NCI-H1417 (cell line): ENCODE data around the gene NOSTRIN.
"Not testable (repeated sequence)": the region's sequence is repeated elsewhere in the genome, so short reads cannot be mapped to it uniquely, and the experiment has no call there.

Source experiments
- DNase-seq, 3 experiments: peaks; one replicate each; lab custom pipeline; 2025; lab: John Stamatoyannopoulos, UW

The NOSTRIN gene

GRCh38 chr2:168819050-168819715, 16.7 kb downstream of the NOSTRIN start:
- DNase-seq, result no peak

GRCh38 chr2:168819829-168820489, 17.5 kb downstream of the NOSTRIN start:
- DNase-seq, result no peak

- DNase-seq, result no peak
Observed at GRCh38 chr2:168821577-168821976, 19.1 kb downstream of the NOSTRIN start.

GRCh38 chr2:168821992-168822391, 19.6 kb downstream of the NOSTRIN start:
- DNase-seq, result no peak

- DNase-seq, result no peak
Observed at GRCh38 chr2:168825126-168825525, 22.7 kb downstream of the NOSTRIN start.

GRCh38 chr2:168830958-168831357, 28.5 kb downstream of the NOSTRIN start:
- no peak for DNase-seq

GRCh38 chr2:168831662-168832061, 29.2 kb downstream of the NOSTRIN start:
- no peak for DNase-seq

GRCh38 chr2:168835969-168836368, 33.5 kb downstream of the NOSTRIN start:
- no peak for DNase-seq

- no peak for DNase-seq
Observed at GRCh38 chr2:168841445-168841844, 39.0 kb downstream of the NOSTRIN start.

GRCh38 chr2:168843253-168843652, 40.8 kb downstream of the NOSTRIN start:
- no peak for DNase-seq

GRCh38 chr2:168848225-168848624, 45.8 kb downstream of the NOSTRIN start:
- peak in 1 of 3 experiments; percentile 41 for DNase-seq

- DNase-seq, result peak in 2 of 3 experiments; percentile 0 to 24
Observed at GRCh38 chr2:168849610-168850009, 47.2 kb downstream of the NOSTRIN start.

GRCh38 chr2:168850846-168851245, 48.4 kb downstream of the NOSTRIN start:
- DNase-seq, result no peak

- DNase-seq, result peak in 2 of 3 experiments; percentile 6 to 56
Observed at GRCh38 chr2:168851674-168852320, 49.4 kb downstream of the NOSTRIN start.

GRCh38 chr2:168852481-168852880, 50.0 kb downstream of the NOSTRIN start:
- DNase-seq, result no peak

- no peak for DNase-seq
Observed at GRCh38 chr2:168853471-168853870, 51.0 kb downstream of the NOSTRIN start.

GRCh38 chr2:168854651-168855050, 52.2 kb downstream of the NOSTRIN start:
- no peak for DNase-seq

GRCh38 chr2:168855601-168856000, 53.2 kb downstream of the NOSTRIN start:
- no peak for DNase-seq

- no peak for DNase-seq
Observed at GRCh38 chr2:168858146-168858545, 55.7 kb downstream of the NOSTRIN start.

GRCh38 chr2:168867164-168867563, 64.7 kb downstream of the NOSTRIN start:
- DNase-seq, result not testable (repeated sequence)

GRCh38 chr2:168870369-168870768, 67.9 kb downstream of the NOSTRIN start:
- DNase-seq, result not testable (repeated sequence)

- DNase-seq, result not testable (repeated sequence)
Observed at GRCh38 chr2:168870824-168871223, 68.4 kb downstream of the NOSTRIN start.
